ENCODE data around the gene UNC5C.

DNA sequence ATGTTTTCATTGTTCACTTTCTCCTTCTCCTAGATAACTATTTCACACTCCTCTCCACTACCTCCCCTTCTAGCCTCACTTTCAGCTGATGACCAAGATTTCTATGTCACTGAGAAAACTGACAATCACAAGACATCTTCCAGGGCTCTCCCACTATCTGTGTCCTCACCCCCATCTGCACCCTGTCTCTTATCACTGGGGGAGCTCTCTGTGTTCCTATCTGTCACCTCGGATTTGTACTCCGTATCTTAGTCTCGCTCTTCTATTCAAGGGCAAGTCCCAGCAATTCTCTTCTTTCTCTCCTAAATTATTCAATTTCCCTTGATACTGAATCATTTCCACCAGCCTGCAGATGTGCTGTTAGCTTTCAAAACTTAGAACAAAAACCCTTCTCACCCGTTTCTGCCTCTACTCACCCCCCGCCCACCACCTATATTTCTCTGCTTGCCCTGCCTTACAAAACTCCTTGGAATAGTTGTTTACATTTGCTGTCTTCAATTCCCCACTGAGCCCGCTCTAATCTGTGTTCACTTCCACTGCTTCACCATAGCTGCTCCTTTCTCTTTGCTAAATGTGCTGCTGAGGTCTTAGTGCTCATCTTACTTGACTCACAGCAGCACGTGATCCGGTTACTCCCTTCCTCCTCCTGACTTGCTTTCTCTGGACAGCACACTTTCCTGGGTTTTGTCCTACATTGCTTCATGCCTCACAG is 293.2 kb downstream of the UNC5C start:
- TF ChIP-seq NFRKB (IDR thresholded peaks at IDR 0.05) (no peak), L3MBTL2 (conservative IDR thresholded peaks at IDR 0.05) (no peak), ARNT (IDR thresholded peaks at IDR 0.05) (no peak), SUZ12 (IDR thresholded peaks at IDR 0.05) (no peak), TARDBP (IDR thresholded peaks at IDR 0.05) (no peak), BHLHE40 (IDR thresholded peaks at IDR 0.05; ENCODE audit: borderline replicate concordance) (no peak), FOXM1 (IDR thresholded peaks at IDR 0.05; ENCODE audit: borderline replicate concordance) (no peak), ELF4 (IDR thresholded peaks at IDR 0.05) (no peak), SP1 (IDR thresholded peaks at IDR 0.05) (no peak), FOXK2 (IDR thresholded peaks at IDR 0.05) (no peak), FOXA1 (IDR thresholded peaks at IDR 0.05) (no peak), HDGF (IDR thresholded peaks at IDR 0.05; ENCODE audit: borderline replicate concordance) (no peak), CTBP1 (IDR thresholded peaks at IDR 0.05; ENCODE audit: borderline replicate concordance) (no peak), LEF1 (IDR thresholded peaks at IDR 0.05; ENCODE audit: borderline replicate concordance) (no peak)

All from HEK293T (cell line).